HepG2 (cell line): ENCODE results near the gene ENO2. TPM values are rescaled to one million over a fixed set of nuclear protein-coding genes. Genes with fewer than 3 reads are reported as not detected.

Source experiments
- ATAC-seq: fragments of 200-7000 bp; cut with Tn5 transposase; 3 replicates; pipeline ENCODE4 v1.9.1; 2020; ENCODE audit warnings: mild to moderate bottlenecking, moderate library complexity
- Bru-seq: library from RNA; stranded (reverse); fragments of 400-500 nt; gene quantifications from one replicate; lab custom pipeline; 2021; lab: Mats Ljungman, UMichigan
- BruChase-seq, 2 experiments: library from RNA; stranded (reverse); fragments of 400-500 nt; gene quantifications; one replicate each; lab custom pipeline; 2021; lab: Mats Ljungman, UMichigan
- BruUV-seq: library from RNA; stranded (reverse); fragments of 400-500 nt; replicated peaks from 2 replicates; lab custom pipeline; 2021; lab: Mats Ljungman, UMichigan
- CTCF ChIA-PET: fragments of 300-600 bp; formaldehyde crosslinking; extraction: SDS; loops from one replicate; lab custom pipeline; 2021; ENCODE audit warnings: low total read pairs, inconsistent platforms, low intra/inter-chr PET ratio; lab: Yijun Ruan, JAX
- POLR2A ChIA-PET: fragments of 350-600 bp; sonication (Branson Sonifier 250); formaldehyde crosslinking; loops from one replicate; lab custom pipeline; 2020; ENCODE audit warnings: antibody characterized with exemption, inconsistent platforms; lab: Yijun Ruan, JAX
- DNase-seq: peaks from one replicate; pipeline ENCODE4 v3.0.0-alpha.2; 2015; ENCODE audit warnings: low spot score
- FAIRE-seq: peaks from 3 replicates; lab custom pipeline; 2011; peaks lifted over from hg19 to GRCh38; lab: Jason Lieb, UNC
- H2AFZ ChIP-seq: one replicate; pipeline ENCODE4 v1.6.1; 2011; ENCODE audit warnings: low read length, inconsistent platforms
- H3K27ac ChIP-seq: fragments of 300-600 bp; 3 replicates; pipeline ENCODE4 v1.8.0; 2011; ENCODE audit warnings: mixed run types, mild to moderate bottlenecking, mixed read lengths, low read length, inconsistent platforms; ENCODE audit not compliant: insufficient read depth; ENCODE audit errors: extremely low read length
- H3K27me3 ChIP-seq, 2 experiments: fragments of 200-600 bp in 1 of 2; 2 replicates in 1 of 2; 3 replicates in 1 of 2; pipeline versions ENCODE4 v1.6.0 to v1.8.0; 2011; ENCODE audit warnings: low read length in 2 of 2, mild to moderate bottlenecking in 2 of 2, moderate library complexity in 2 of 2, inconsistent platforms in 1 of 2; ENCODE audit not compliant: insufficient read depth in 2 of 2, control insufficient read depth in 1 of 2
- H3K36me3 ChIP-seq, 2 experiments: fragments of 200-600 bp in 1 of 2; replicated peaks in 1 of 2; 2 replicates in 1 of 2; 3 replicates in 1 of 2; pipeline versions ENCODE4 v1.5.1 to v1.8.0; 2011; ENCODE audit warnings: low read length in 2 of 2, inconsistent platforms in 1 of 2; ENCODE audit not compliant: insufficient read depth in 2 of 2, control insufficient read depth in 1 of 2
- H3K4me1 ChIP-seq: 2 replicates; pipeline ENCODE4 v1.5.1; 2012; ENCODE audit warnings: low read length, inconsistent platforms; ENCODE audit not compliant: insufficient read depth
- H3K4me2 ChIP-seq: 2 replicates; pipeline ENCODE4 v1.6.0; 2011; ENCODE audit warnings: low read depth, low read length, inconsistent platforms
- H3K4me3 ChIP-seq, 3 experiments: fragments of 200-600 bp in 1 of 3; sonication (generic), shearing (Covaris generic) in 1 of 3; replicated peaks in 1 of 3; 2 replicates each; pipeline ENCODE4 v1.5.1; 2011 to 2016; ENCODE audit warnings: low read length in 3 of 3, inconsistent platforms in 2 of 3, low read depth in 2 of 3, mild to moderate bottlenecking in 2 of 3, control low read depth in 1 of 3, mixed read lengths in 1 of 3; ENCODE audit not compliant: insufficient read depth in 1 of 3
- H3K79me2 ChIP-seq: one replicate; pipeline ENCODE4 v1.6.1; 2011; ENCODE audit warnings: low read length, inconsistent platforms; ENCODE audit not compliant: insufficient read depth
- H3K9ac ChIP-seq: 2 replicates; pipeline ENCODE4 v1.6.0; 2011; ENCODE audit warnings: mild to moderate bottlenecking, low read depth, low read length, inconsistent platforms; ENCODE audit not compliant: insufficient read depth
- H3K9me3 ChIP-seq: 2 replicates; pipeline ENCODE4 v1.5.1; 2012; ENCODE audit warnings: mild to moderate bottlenecking, low read length
- H4K20me1 ChIP-seq: 2 replicates; pipeline ENCODE4 v1.6.0; 2011; ENCODE audit warnings: inconsistent platforms, mild to moderate bottlenecking, low read length, moderate library complexity; ENCODE audit not compliant: insufficient read depth
- GRHL1 ChIP-seq: sonication (generic); formaldehyde crosslinking; conservative IDR thresholded peaks from 2 replicates; pipeline ENCODE4 v1.8.0; 2022; ENCODE audit warnings: missing genetic modification reagents
- HIVEP1 ChIP-seq: sonication (generic); formaldehyde crosslinking; IDR thresholded peaks from 2 replicates; pipeline ENCODE4 v1.4.0; 2020; ENCODE audit warnings: mild to moderate bottlenecking, missing genetic modification reagents
- KAT8 ChIP-seq: IDR thresholded peaks from 2 replicates; pipeline ENCODE4 v1.6.1; 2016; ENCODE audit warnings: missing genetic modification reagents, missing compliant biosample characterization
- MEIS2 ChIP-seq: sonication (generic); formaldehyde crosslinking; IDR thresholded peaks from 2 replicates; pipeline ENCODE4 v1.9.0; 2021; ENCODE audit warnings: mild to moderate bottlenecking, missing genetic modification reagents
- NR2F1 ChIP-seq, 2 experiments: fragments of 450-650 bp in 1 of 2; formaldehyde crosslinking in 1 of 2; IDR thresholded peaks; 2 replicates each; pipeline versions ENCODE4 v1.5.0 to v1.6.1; 2016 to 2020; ENCODE audit warnings: mild to moderate bottlenecking in 1 of 2, missing compliant biosample characterization in 1 of 2, missing genetic modification reagents in 1 of 2, moderate library complexity in 1 of 2
- REL ChIP-seq: sonication (generic); formaldehyde crosslinking; conservative IDR thresholded peaks from 2 replicates; pipeline ENCODE4 v1.8.0; 2022; ENCODE audit warnings: mild to moderate bottlenecking, missing genetic modification reagents, moderate library complexity
- SCMH1 ChIP-seq: sonication (generic); formaldehyde crosslinking; IDR thresholded peaks from 2 replicates; pipeline ENCODE4 v1.9.0; 2021; ENCODE audit warnings: missing genetic modification reagents, mild to moderate bottlenecking, borderline replicate concordance
- SMAD1 ChIP-seq: sonication (generic); formaldehyde crosslinking; IDR thresholded peaks from 2 replicates; pipeline ENCODE4 v1.4.0; 2020; ENCODE audit warnings: missing genetic modification reagents, low read depth, mild to moderate bottlenecking, borderline replicate concordance
- SMAD9 ChIP-seq: sonication (generic); formaldehyde crosslinking; IDR thresholded peaks from 2 replicates; pipeline ENCODE4 v1.5.1; 2020; ENCODE audit warnings: mild to moderate bottlenecking, missing genetic modification reagents
- SRSF1 ChIP-seq: fragments of 200-400 bp; formaldehyde crosslinking; optimal IDR thresholded peaks from 2 replicates; pipeline ENCODE3; 2017; ENCODE audit warnings: mild to moderate bottlenecking, low read depth, low read length, moderate library complexity
- ZC3H13 ChIP-seq: sonication (generic); formaldehyde crosslinking; IDR thresholded peaks from 2 replicates; pipeline ENCODE4 v1.8.1; 2023; ENCODE audit warnings: mild to moderate bottlenecking, missing genetic modification reagents, moderate library complexity
- ZMAT3 ChIP-seq: sonication (generic); formaldehyde crosslinking; conservative IDR thresholded peaks from 2 replicates; pipeline ENCODE4 v1.7.0; 2021; ENCODE audit warnings: missing genetic modification reagents
- ZNF749 ChIP-seq: sonication (generic); formaldehyde crosslinking; IDR thresholded peaks from 2 replicates; pipeline ENCODE4 v1.8.0; 2022; ENCODE audit warnings: mild to moderate bottlenecking, missing genetic modification reagents, moderate library complexity, borderline replicate concordance
- ZNF766 ChIP-seq: sonication (generic); formaldehyde crosslinking; IDR thresholded peaks from 2 replicates; pipeline ENCODE4 v1.5.0; 2020; ENCODE audit warnings: missing genetic modification reagents, borderline replicate concordance
- ZNF772 ChIP-seq: sonication (generic); formaldehyde crosslinking; IDR thresholded peaks from 2 replicates; pipeline ENCODE4 v1.5.0; 2020; ENCODE audit warnings: mild to moderate bottlenecking, missing genetic modification reagents
- ZSCAN31 ChIP-seq: sonication (generic); formaldehyde crosslinking; IDR thresholded peaks from 2 replicates; pipeline ENCODE4 v1.5.0; 2020; ENCODE audit warnings: low read depth, mild to moderate bottlenecking, missing genetic modification reagents
- WGBS: methylation state at CpG from one replicate; pipeline ENCODE4 v1.1.6; 2017; ENCODE audit warnings: low lambda C conversion rate; 5-methylcytosine and 5-hydroxymethylcytosine counted together
- in situ Hi-C: cut with HindIII; loops from 2 replicates; pipeline ENCODE4 v1.10.0; 2017; ENCODE audit warnings: low pct_unique_long_range_greater_than_20kb; ENCODE audit not compliant: extremely low pct_ligation_motif_present
- intact Hi-C: fragments of 100-400 bp; cut with micrococcal nuclease; formaldehyde crosslinking; loops from one replicate; pipeline ENCODE4 v1.10.0; 2022; ENCODE audit not compliant: unreplicated experiment
- long read RNA-seq, 2 experiments: library from RNA in 1 of 2; library from polyadenylated mRNA in 1 of 2; stranded (forward) in 1 of 2; unstranded in 1 of 2; transcript quantifications; one replicate each; pipeline ENCODE4 v2.0.0, GENCODE V29; 2019 to 2022
- polyA minus RNA-seq, 3 experiments: library from RNA; depleted of rRNA, polyadenylated mRNA; stranded (reverse); fragments of >200 nt; gene quantifications; 2 replicates each; pipeline ENCODE4 v1.2.3, GENCODE V29; 2011; ENCODE audit warnings: low replicate concordance in 1 of 3
- polyA plus RNA-seq, 8 experiments: library from polyadenylated mRNA; depleted of rRNA in 3 of 8; stranded (reverse) in 7 of 8; unstranded in 1 of 8; fragments of >200 nt; fragmentation: Illumina TruSeq in 4 of 8; extraction: Trizol in 4 of 8; gene quantifications; 2 replicates each; pipeline versions ENCODE4 v1.2.1 to v1.2.3, GENCODE V29; 2011 to 2016; ENCODE audit warnings: low read depth in 4 of 8, missing spikeins in 1 of 8, mixed read lengths in 1 of 8; ENCODE audit not compliant: insufficient read depth in 1 of 8
- total RNA-seq, 5 experiments: library from RNA; depleted of rRNA; stranded (reverse); fragments of >200 nt; fragmentation: Illumina TruSeq; extraction: Trizol; gene quantifications; 2 replicates each; pipeline ENCODE4 v1.2.3, GENCODE V29; 2016; ENCODE audit warnings: low read depth in 1 of 5

Gene ENO2
- total RNA-seq (2016; rRNA removed; fragmentation: Illumina TruSeq; extraction: Trizol) (15.9 and 19.3 TPM in 2 replicates), polyA plus RNA-seq (2011; rRNA removed) (136 and 144 TPM in 2 replicates), polyA minus RNA-seq (2011; rRNA and poly(A)+ RNA removed; ENCODE audit: low replicate concordance) (23.5 and 92.8 TPM in 2 replicates), Bru-seq, nascent RNA (percentile 73 among the genes with signal in this experiment), BruChase-seq, experiment 1, labeled RNA remaining after a 6-hour chase (percentile 87 among the genes with signal in this experiment), BruChase-seq, experiment 2, labeled RNA remaining after a 2-hour chase (percentile 83 among the genes with signal in this experiment)
- total RNA-seq (2016; cell fraction: cytosol; rRNA removed; fragmentation: Illumina TruSeq; extraction: Trizol; ENCODE audit: low read depth) = 5.8 and 6.3 TPM in 2 replicates
- total RNA-seq (2016; cell fraction: insoluble cytoplasmic fraction; rRNA removed; fragmentation: Illumina TruSeq; extraction: Trizol) = 12.7 and 19.8 TPM in 2 replicates
- total RNA-seq (2016; cell fraction: membrane; rRNA removed; fragmentation: Illumina TruSeq; extraction: Trizol) = 7.9 and 8.5 TPM in 2 replicates
- 21.7 and 25.4 TPM in 2 replicates for total RNA-seq (2016; cell fraction: nucleus; rRNA removed; fragmentation: Illumina TruSeq; extraction: Trizol)
- 105 and 112 TPM in 2 replicates for polyA plus RNA-seq (2011; cell fraction: cytosol; rRNA removed)
- 451 and 486 TPM in 2 replicates for polyA plus RNA-seq (2011; cell fraction: nucleus; rRNA removed)
- 102 and 116 TPM in 2 replicates for polyA plus RNA-seq (2012)
- 3.6 and 3.8 TPM in 2 replicates for polyA plus RNA-seq (2016; cell fraction: cytosol; fragmentation: Illumina TruSeq; extraction: Trizol; ENCODE audit: low read depth)
- polyA plus RNA-seq (2016; cell fraction: insoluble cytoplasmic fraction; fragmentation: Illumina TruSeq; extraction: Trizol; ENCODE audit: low read depth) = 18.2 and 20.1 TPM in 2 replicates
- polyA plus RNA-seq (2016; cell fraction: membrane; fragmentation: Illumina TruSeq; extraction: Trizol; ENCODE audit: low read depth) = 7.1 and 7.2 TPM in 2 replicates
- polyA plus RNA-seq (2016; cell fraction: nucleus; fragmentation: Illumina TruSeq; extraction: Trizol; ENCODE audit: insufficient read depth, low read depth) = 89.6 and 99.9 TPM in 2 replicates
- 35.6 and 39.9 TPM in 2 replicates for polyA minus RNA-seq (2011; cell fraction: cytosol; rRNA and poly(A)+ RNA removed)
- polyA minus RNA-seq (2011; cell fraction: nucleus; rRNA and poly(A)+ RNA removed) = 44.7 and 52.6 TPM in 2 replicates
- long read RNA-seq, experiment 1, transcript ENO2-201 (12 exons, 2,423 nt) = major isoform, 12 of 26 reads
- long read RNA-seq, experiment 1, partial matches to known transcripts = 8 of 26 reads
- long read RNA-seq, experiment 1, other reads (novel, unspliced or antisense) = 5 of 26 reads
- long read RNA-seq, experiment 2, transcript ENO2-201 (12 exons, 2,423 nt) = major isoform, 25 of 50 reads
- long read RNA-seq, experiment 2, partial matches to known transcripts = 8 of 50 reads
- long read RNA-seq, experiment 2, other reads (novel, unspliced or antisense) = 14 of 50 reads

GRCh38 chr12:6914246-6914946, at the start of gene ENO2:
ENO2 (plus strand) TSS chr12:6914580; CDS start chr12:6915833, 1,253 bp downstream.
- H3K9ac ChIP-seq = peak within 1 kb of the TSS; percentile 77
- H3K79me2 ChIP-seq = peaks cover 17% of the 10 kb centered on the region
- H3K9me3 ChIP-seq = no peaks in the 10 kb centered on the region
- CTCF ChIA-PET = no interaction called here
- H3K4me2 ChIP-seq = peak within 1 kb of the TSS; percentile 96
- no peak within 1 kb of the TSS for H2AFZ ChIP-seq
- intact Hi-C loops = no loop called here
- POLR2A ChIA-PET = interaction anchor here (0.6 to 3.1 kb wide), 13 partner anchors 9 to 194 kb away, joined by 3 to 15 read pairs (median 6); partner anchors contain the start of genes C12orf57, LRRC23, RNU7-1 and SPSB2
- 0% methylated on average over 18 of the region's 68 CpGs for WGBS
- peaks cover 48% of the 10 kb centered on the region for H3K4me1 ChIP-seq
- H3K4me3 ChIP-seq = peak within 1 kb of the TSS; percentile 63 to 90 (median 77)
- BruUV-seq = TSS peak; percentile 61
- ATAC-seq (peak; percentile 89), FAIRE-seq (no peak), DNase-seq (peak; percentile 44)
- peaks cover 5 to 17% of the 10 kb centered on the region in 2 experiments; a peak in 3 of 5 replicates for H3K36me3 ChIP-seq
- no peaks in the 10 kb centered on the region for H4K20me1 ChIP-seq
- H3K27me3 ChIP-seq = no peaks in the 10 kb centered on the region
- H3K27ac ChIP-seq = peak within 1 kb of the TSS; percentile 84
- in situ Hi-C loops = no loop called here
- 0 out of 2 replicates have a peak, but pooled peaks have one; percentile 15 for TF ChIP-seq KAT8 (CRISPR knock-in tag)
- TF ChIP-seq NR2F1 (CRISPR knock-in tag; IDR thresholded peaks at IDR 0.05) = no peak
- TF ChIP-seq ZC3H13 = 0 out of 2 replicates have a peak, but pooled peaks have one; percentile 14
- 0 out of 2 replicates have a peak, but pooled peaks have one; percentile 5 for TF ChIP-seq REL (CRISPR knock-in tag)
- 0 out of 2 replicates have a peak, but pooled peaks have one; percentile 32 for TF ChIP-seq ZNF749 (CRISPR knock-in tag)
- TF ChIP-seq GRHL1 (CRISPR knock-in tag) = no peak
- no peak for TF ChIP-seq SMAD9 (CRISPR knock-in tag)
- 0 out of 2 replicates have a peak, but pooled peaks have one; percentile 23 for TF ChIP-seq ZNF766 (CRISPR knock-in tag)
- TF ChIP-seq SCMH1 (CRISPR knock-in tag) = no peak
- peak; percentile 46 for TF ChIP-seq ZSCAN31 (CRISPR knock-in tag)
- no peak for TF ChIP-seq SRSF1
- 0 out of 2 replicates have a peak, but pooled peaks have one; percentile 19 for TF ChIP-seq HIVEP1 (CRISPR knock-in tag)
- TF ChIP-seq MEIS2 = peak; percentile 15; the same call in 1 of the 2 replicates
- peak; percentile 64; the same call in 1 of the 2 replicates for TF ChIP-seq ZNF772 (CRISPR knock-in tag)
- 0 out of 2 replicates have a peak, but pooled peaks have one; percentile 30 for TF ChIP-seq SMAD1
- peak; percentile 49; the same call in 1 of the 2 replicates for TF ChIP-seq ZMAT3 (CRISPR knock-in tag)
